ACHN (cell line): ENCODE data around the gene PTPA.
"Not testable (repeated sequence)": the region's sequence is repeated elsewhere in the genome, so short reads cannot be mapped to it uniquely, and the experiment has no call there.

Experiments used
- DNase-seq: peaks from one replicate; pipeline ENCODE4 v3.0.0-alpha.2; 2015
- in situ Hi-C: cut with HindIII; loops from 2 replicates; pipeline ENCODE4 v1.10.0; 2017; ENCODE audit warnings: low sequenced_read_pairs, low pct_ligation_motif_present, low pct_unique_long_range_greater_than_20kb

The PTPA gene

GRCh38 chr9:129143031-129143927, 32.1 kb downstream of the PTPA start:
- in situ Hi-C loops = no loop called here
- DNase-seq = peak; percentile 80

DNA sequence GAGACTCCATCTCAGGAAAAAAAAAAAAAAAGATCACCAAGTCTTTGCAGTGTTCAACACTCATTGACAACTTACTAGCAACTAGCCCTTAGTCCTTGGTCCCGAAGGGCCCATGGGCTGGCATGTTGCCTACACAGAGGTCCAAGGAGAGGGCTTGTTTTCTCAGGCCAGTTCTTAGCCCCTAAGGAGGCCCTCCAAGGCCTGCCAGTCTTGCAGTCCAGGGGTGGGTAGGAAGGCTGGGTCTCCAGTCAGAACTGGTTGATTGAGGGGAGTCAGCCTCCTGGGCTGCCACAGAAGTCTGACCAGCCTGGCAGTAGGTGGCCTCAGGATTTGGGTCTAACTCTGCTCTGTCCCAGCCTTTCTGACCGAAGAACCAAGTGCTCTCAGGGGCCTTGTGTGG, 34.1 kb downstream of the PTPA start:
- no peak for DNase-seq
- in situ Hi-C loops = no loop called here

DNA sequence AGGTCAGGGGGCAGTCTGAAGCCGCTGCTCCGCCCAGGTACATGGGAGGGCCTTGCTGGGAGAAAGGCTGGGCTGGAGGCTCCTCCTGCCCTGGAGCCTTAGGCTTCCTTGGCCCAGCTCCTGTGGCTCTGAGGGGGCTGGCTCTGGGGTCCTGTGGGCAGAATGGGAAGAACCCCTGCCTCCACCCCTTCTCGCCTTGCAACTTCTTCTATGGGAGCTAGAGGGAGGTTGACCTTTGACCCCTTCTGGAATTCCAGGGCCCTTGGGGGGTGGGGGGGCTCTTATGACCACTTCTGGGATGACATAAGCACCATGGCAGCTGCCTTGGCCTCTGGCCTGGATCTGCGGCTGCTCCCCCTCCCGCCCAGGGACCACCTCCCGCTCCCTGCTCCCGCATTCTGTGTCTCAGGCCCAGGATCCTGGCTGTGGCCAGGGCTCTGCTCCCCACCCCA, 34.7 kb downstream of the PTPA start:
- DNase-seq = no peak
- in situ Hi-C loops = no loop called here

- in situ Hi-C loops = no loop called here
- DNase-seq = no peak
Measured at GRCh38 chr9:129146441-129146941, 35.3 kb downstream of the PTPA start.

GRCh38 chr9:129148463-129149204, 37.4 kb downstream of the PTPA start:
- no peak for DNase-seq
- in situ Hi-C loops = no loop called here

DNA sequence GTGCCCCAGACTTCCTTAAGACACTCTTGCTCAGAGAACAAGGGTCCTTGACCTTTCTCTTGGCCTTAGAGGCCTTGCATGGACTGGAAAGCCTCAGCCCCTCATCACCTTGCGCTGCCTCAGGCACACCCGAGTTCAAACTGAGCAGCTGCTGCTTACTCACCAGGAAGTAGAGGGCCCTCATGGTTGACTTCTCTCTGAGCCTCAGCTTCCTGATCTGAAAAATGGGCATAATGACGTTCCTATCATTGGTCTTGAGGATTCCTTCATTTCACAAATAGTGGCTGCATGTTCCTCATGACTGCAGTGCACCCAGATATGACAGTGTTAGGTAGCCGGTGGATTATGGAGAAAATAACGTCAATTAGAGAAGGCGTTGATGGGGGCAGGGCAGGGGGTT, 38.2 kb downstream of the PTPA start:
- in situ Hi-C loops = no loop called here

GRCh38 chr9:129150122-129150521, 38.9 kb downstream of the PTPA start:
- in situ Hi-C loops = no loop called here
- DNase-seq = no peak

More for the DNA sequence above, 38.2 kb downstream of the PTPA start:
- DNase-seq = no peak

GRCh38 chr9:129150672-129151211, 39.5 kb downstream of the PTPA start:
- in situ Hi-C loops = no loop called here
- no peak for DNase-seq

DNA sequence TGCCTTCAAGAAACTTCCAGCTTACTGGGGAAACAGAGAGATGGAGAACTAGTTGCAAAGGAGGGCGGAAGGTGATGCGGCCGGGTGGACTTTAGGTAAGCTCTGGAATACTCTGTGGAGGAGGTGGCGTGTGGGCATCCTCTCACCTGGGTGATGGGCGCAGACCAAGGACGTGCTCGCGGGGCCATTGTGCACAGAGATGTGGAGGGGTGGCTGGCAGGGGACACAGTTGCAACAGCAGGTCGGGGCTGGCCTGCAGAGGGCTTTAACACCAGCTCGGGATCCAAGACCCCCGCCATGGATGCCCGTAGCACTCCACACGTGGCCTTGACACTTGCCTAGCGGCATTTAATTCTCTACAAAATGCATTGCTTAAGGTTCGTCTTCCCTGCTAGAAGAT, 40.3 kb downstream of the PTPA start:
- DNase-seq = no peak
- in situ Hi-C loops = no loop called here

- no peak for DNase-seq
Measured at GRCh38 chr9:129154866-129155477, 43.8 kb downstream of the PTPA start.

DNA sequence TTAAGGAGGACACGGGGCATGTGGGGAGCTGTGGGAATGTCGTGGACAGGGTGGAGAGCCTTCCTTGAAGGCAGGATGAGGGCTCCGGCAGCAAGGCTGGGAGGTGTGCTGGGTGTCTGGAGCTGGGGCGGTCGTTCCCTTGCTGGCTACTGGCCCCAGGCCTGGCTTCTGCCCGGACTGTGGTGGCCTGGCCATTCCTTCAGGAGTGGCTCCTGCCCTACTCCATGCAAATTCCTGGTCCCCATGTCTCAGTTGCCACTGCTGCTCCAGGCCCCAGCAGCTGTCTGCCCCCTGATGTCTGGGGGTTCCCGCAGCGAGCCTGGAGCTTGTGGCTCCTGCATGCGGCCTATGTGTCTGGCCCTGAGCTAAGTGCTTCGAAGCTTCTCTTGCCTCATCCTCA, 44.9 kb downstream of the PTPA start:
- in situ Hi-C loops = no loop called here
- no peak for DNase-seq

More at GRCh38 chr9:129154866-129155477, 43.8 kb downstream of the PTPA start:
- in situ Hi-C loops = no loop called here

- in situ Hi-C loops = no loop called here
Measured at GRCh38 chr9:129160712-129161533, 49.7 kb downstream of the PTPA start.

GRCh38 chr9:129161534-129161837, 50.3 kb downstream of the PTPA start:
- DNase-seq = no peak

More at GRCh38 chr9:129160712-129161533, 49.7 kb downstream of the PTPA start:
- no peak for DNase-seq

DNA sequence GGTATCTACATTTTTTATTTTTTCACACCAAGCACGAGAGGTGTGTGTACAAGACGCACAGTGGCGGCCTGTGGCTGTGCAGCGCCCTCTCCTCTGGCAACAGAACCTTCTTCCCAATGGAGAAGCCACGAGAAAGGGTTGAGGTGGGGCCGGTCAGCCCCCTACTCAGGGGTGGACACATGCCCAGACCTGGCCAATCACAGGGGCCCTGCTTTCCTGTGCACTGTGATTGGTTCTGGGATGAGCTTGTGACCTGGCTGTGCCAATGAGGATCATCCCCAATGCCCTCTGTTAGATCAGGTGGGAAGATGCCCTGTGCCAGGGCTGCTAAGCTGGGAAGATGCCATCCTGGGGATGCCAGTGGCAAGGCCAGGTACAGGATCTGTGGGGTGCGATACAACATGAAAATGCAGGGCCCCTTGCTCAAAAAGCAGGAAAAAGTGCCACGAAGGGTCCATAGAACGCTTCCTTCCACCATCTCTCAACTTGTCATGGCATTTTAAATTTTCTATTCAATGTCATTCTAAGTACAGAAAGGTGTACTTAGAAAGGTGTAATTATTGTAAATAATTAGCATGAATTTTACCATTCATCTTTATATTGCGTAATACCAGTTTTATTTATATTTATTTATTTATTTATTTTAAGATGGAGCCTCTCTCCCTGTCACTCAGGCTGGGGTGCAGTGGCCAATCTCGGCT, 51.4 kb downstream of the PTPA start:
- DNase-seq = no peak
- in situ Hi-C loops = no loop called here

More at GRCh38 chr9:129161534-129161837, 50.3 kb downstream of the PTPA start:
- in situ Hi-C loops = no loop called here

DNA sequence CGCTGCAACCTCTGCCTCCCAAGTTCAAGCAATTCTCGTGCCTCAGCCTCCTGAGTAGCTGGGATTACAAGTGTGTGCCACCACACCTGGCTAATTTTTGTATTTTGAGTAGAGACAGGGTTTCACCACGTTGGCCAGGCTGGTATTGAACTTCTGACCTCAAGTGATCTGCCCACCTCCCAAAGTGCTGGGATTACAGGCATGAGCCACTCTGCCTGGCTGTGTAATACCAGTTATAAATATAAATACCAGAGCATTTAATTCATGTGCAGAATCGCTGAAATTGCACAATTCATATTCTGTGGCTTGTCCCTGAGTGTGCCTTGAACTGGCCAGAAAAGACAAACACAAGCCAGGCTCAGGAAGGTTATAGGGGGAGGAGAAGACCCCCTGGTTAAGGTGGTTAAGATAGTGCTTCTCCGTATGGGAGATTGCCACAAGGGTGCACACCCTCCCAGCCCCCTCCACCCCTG, 52.0 kb downstream of the PTPA start:
- in situ Hi-C loops = not testable (repeated sequence)

DNA sequence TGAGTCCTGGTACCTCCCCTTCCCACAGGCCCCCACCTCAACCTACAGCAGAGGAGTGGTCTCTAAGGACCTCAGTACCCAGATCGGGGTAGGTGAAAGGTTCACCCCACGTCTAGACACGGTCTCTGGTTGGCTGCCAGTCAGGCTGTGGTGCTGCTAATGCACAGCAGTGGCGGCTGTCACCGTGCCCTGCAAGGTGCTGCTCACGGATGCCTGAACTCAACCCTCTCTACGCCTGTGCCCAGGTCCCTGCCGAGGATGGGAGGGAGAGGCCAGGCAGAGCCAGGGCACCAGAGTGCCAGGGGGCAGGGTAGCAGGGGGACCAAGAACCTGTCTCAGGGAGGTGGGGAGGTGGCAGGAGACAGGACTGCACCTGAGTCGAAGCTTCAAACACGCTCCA, 52.5 kb downstream of the PTPA start:
- in situ Hi-C loops = no loop called here
- DNase-seq = no peak

More for the DNA sequence above, 52.0 kb downstream of the PTPA start:
- DNase-seq = not testable (repeated sequence)

DNA sequence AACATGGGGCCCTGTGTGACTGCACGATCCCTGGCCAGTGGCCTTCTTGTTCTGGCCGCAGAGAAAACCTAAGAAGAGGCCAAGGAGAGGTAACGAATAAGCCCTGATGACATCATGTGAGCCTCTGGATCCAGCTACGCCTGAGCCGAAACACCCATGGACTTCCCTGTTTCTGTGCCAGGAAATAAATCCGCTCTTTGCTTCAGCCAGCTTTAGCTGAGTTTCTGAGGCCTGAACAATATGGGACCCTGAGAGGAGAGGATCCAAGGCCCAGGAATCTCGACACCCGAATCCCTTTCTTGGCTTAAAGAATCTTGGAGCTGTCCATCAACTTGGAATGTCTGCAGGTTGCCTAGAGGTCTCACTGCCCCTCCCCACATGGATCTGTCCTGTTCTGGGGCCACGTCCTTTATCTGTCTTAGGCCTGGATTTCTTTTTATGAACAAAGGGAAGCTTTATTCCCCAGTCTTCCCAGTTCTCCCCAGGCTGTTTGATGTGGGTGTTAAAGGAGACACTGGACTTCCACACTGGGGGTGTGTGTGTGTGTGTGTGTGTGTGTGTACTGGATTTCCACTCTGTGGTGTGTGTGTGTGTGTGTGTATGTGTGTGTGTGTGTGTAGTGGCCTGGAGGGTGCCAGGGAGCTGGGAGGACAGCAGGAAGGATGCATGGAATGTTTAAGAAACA, 53.2 kb downstream of the PTPA start:
- in situ Hi-C loops = no loop called here
- DNase-seq = no peak
